T-helper 2 cell (primary cell): ENCODE results near the gene LBH.
A peak's percentile ranks its signal among the peaks of the same experiment; 100 is the strongest.

Experiments
- DNase-seq, 5 experiments: peaks; one replicate each; pipeline versions ENCODE4 v3.0.0 to v3.0.0-alpha.2; 2012 to 2022

The LBH gene

DNA sequence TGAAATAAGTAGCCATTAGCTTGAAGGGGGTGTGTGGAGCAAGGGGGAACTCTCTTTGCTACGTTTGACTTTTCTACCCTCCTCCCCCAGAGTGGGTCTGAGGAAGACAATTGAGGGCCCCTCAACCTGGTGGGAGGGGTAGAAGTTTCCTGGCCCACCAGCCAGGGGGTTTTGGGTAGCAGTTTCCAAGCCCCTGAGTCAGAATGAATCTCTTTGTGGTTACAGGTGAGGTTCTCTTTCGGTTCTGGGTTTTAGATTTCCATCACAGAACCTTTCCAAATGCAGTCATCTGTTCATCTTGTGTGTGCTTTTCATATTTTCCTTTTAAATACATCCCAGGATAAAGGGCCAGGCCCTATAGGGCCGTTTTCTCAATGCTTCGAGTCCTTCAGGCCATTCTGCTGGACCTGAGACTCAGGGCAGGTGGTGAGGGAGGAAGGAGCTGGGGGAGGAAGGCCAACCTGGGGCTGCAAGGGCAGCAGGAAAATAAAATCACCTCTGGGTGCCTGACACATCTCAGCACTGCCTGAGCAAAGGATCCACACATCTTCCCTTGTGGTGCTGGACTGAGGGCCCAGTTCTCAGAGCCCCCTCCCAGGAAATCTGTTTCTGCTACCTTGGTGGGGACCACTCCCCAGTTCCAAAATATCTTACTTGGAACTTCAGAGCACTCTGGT is 4.7 kb downstream of the LBH start:
- peak in 3 of 5 experiments; percentile 34 to 46 (median 41) for DNase-seq

- DNase-seq: no peak
Measured at GRCh38 chr2:30236591-30237238, 5.4 kb downstream of the LBH start.

GRCh38 chr2:30237239-30237965 is 6.1 kb downstream of the LBH start:
- DNase-seq: no peak

DNA sequence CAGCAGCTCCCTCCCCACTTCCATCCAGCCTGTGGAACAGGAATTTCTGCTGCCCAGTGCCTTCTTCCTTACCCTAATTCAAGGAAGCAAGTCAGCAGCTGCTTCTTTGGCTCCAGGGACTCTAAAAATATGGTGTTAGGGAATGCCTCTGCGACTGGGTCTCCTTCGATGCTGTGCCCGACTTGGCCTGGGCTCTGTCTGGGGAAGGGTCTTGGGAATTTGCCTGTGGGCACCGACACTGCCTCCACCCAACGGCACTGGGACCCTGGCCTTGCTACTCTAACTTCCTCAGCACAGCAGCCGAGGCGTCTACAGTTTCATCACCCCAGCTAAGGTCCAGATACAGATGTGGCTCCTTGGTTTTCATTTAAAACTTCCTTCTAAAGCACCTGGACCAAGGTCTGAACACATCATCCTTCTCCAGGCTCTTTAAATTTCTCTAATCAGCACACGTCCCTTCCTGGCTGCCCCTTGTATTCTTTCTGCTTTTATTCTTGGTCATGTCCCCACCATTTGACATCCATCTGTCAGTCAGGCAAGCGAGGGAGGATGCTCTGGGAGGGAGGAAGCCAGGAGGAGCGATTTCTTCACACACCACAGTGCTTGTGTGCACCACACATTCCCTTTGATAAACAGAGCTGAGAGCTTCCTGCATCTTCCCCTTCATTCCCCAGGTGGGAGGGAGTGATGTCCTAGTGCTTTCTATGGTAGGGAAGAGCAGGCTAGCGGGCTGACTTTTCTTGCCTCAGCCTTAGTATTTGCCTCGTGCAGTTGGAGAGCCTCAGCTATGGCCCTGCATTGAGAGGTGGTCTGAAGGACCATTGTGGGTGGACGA is 6.8 kb downstream of the LBH start:
- no peak for DNase-seq

DNA sequence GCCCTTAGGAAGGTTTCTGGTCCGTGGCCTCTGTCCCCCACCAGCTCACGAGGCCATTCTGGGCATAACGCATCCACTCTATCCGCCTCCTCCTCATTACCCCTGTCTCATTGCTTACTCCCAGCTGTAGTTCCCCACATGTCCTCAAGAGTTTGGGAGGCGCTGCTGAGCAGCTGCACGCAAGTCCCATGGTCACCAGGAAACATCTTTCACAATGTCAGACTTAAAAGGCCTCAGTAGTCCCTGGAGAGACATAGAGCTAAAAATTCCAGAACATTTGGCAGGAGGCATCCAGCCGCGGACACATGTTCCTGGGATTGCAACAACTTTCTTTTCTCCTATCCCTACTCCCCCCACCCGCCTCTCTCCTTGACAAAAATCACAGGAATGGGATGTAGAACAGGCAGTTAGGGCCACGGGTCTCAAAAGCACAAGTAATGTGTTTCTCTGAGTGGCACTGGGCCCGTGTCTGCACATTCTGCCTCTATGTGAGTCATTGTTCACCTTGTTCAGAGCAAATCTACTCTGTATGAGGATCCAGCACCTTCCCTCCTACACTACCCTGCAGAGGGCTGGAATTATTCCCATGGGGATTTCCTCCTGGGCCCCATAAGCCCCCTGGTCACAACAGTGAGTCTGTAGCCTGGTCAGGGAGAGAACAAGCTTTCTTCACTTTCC is 8.1 kb downstream of the LBH start:
- DNase-seq: peak; percentile 34 to 73 (median 64)

- no peak for DNase-seq
Measured at GRCh38 chr2:30239986-30240752, 8.8 kb downstream of the LBH start.

DNA sequence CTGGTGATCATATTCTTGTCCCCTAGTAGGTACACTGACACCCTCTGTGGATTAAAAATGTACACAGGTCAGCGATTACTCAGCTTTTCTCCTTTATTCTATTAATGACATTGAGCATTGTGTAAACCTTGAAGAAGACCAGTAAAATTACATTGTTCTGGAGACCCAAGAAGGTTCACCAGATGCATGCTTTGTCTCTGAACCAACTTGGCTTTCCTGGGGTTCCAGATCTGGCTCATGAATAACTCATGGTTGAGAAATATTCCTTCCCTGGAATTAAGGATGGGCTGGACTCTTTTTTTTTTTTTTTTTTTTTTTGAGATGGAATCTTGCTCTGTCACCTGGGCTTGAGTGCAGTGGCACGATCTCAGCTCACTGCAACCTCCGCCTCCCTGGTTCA is 11.9 kb downstream of the LBH start:
- DNase-seq: no peak

DNA sequence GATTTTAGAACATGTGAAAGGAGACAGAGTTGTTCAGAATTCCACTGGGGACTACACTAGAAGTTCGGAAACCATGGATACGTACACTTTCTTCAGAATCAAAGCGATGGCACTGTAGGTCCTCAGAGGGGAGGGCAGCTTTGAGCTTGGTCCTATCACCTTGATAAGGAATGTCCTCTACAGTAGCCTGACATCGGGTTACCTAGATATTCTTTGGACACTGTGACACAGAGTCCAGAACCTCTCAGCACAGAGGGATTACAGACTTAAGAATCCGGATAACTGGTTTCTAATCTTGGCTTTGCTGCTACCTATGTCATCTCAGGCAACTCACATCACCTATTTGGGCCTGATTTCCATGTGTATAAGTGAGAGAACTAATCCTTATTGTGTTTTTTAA is 14.0 kb downstream of the LBH start:
- DNase-seq: no peak

GRCh38 chr2:30248791-30249190 is 17.5 kb downstream of the LBH start:
- no peak for DNase-seq

GRCh38 chr2:30249354-30249753 is 18.0 kb downstream of the LBH start:
- no peak for DNase-seq

DNA sequence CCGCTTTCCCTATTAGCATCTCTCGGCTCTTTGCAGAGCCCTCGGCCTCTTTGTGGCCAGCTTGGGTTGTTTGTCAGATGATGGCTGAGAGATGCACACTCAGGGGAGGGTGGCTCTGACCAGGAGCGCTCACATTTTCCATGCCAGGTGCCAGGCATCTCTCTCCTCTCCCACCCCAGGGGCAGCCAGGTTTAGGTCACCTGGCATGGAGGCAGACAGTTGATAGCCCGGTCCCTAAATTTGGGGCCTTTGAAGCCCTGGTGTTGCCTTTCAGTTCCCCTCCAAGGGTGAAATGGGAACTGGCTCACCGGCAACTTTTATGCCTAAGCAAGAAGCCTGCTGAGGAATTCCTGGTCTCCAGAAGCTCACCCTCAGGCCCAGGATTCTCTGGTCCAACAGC is 19.1 kb downstream of the LBH start:
- no peak for DNase-seq

- DNase-seq: peak in 2 of 5 experiments; percentile 53 to 71
Measured at GRCh38 chr2:30252723-30253701, 21.7 kb downstream of the LBH start.

GRCh38 chr2:30253873-30254684 is 22.7 kb downstream of the LBH start:
- no peak for DNase-seq

DNA sequence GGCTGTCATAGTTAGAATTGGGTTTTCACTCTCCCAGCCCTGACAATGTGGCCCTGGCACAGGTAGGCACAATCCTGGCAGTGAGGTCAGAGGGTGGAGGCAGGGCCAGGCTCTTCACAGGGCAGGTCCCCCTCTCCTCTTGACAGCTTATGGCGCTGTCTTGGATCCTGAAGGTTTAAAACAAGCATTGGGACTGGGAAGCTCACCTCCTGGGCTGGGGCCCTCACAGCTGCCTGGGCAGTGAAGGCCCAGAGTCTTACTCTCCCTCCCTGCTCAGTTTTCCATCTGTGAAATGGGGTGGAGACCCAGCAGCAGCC is 23.3 kb downstream of the LBH start:
- no peak for DNase-seq

GRCh38 chr2:30255026-30255425 is 23.7 kb downstream of the LBH start:
- no peak for DNase-seq

DNA sequence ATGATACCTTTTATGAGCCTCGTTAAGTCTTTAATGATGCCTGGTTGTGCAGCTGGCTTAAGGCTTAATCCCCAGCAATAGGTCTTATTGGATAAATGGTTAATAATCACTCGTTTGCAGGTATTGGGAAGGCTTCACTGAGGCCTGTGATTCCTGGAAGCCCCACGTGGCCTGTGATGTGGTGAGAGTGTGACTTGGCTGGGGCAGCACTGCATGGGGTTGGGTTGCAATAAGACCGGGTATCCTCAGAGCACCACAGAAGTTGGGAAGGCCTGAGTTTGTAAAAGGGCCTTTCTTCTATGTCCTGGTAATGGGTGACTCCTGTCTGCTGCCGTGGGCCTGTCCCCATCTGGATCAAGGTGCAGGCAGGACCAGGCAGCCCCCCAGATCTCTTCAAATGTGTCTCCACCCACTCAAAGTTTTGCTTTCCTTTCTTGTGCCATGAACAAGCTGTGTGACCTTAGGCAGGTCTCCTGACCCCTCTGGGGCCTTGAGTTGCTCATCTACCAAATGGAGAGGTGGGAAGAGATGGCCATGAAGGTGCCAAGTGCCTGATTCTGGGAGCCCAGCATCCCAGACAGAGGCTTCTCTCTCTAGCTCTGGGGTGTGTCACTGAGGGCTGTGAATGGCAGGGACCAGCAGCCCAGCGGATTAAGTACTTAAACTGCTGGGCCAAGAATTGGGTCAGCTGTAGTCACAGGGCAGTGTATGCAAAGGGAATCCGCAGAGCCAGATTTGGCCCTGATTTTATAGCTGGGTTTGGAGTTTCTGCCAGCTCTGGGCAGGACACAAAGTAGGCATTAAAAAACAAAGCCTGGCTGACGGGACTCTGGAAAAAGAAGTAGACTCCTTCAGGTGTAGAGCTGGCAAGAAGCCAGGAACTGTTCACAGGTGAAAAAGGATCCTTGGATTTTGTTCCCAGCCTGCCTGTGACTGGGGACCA is 24.4 kb downstream of the LBH start:
- DNase-seq: no peak

GRCh38 chr2:30257266-30258214 is 26.2 kb downstream of the LBH start:
- no peak for DNase-seq
